Measurements from ENCODE around the gene TCF4. TPM values are rescaled to one million over a fixed set of nuclear protein-coding genes. Genes with fewer than 3 reads are reported as not detected.

TCF4 gene
- total RNA-seq, 1 donor from 2014 or later = 143 TPM

Small RNAs within 50 kb of the gene (microRNA-seq; reads per million reads assigned to microRNA genes)
- gene MIR4529 (ENCODE audit: borderline microRNAs expressed) = not detected
